ENCODE measurements around the gene ERGIC1. TPM values are rescaled to one million over a fixed set of nuclear protein-coding genes. Genes with fewer than 3 reads are reported as not detected.
A peak's percentile ranks its signal among the peaks of the same experiment; 100 is the strongest.

ERGIC1 gene
- total RNA-seq, 2 donors from 2014 or later = 34.0 to 35.7 TPM

DNA sequence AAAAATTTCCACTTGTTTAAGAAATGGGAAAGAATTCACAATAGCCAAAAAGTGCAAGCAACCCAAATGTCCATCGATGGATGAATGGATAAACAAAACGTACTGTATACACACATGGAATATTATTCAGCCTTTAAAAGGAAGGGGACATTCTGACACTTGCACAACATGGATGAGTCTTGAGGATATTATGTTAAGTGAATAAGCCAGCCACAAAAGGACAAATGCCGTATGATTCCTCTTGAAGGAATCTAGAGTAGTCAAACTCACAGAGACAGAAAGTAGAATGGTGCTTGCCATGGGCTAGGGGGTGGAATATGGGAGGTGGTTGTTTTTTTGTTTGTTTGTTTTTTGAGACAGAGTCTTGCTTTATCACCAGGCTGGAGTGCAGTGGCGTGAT lies 145.7 kb downstream of the ERGIC1 start:
- Mint-ChIP-seq H3K4me1 (peaks cover 4% of the 10 kb centered on the region), H3K9me3 (no peaks in the 10 kb centered on the region), H3K27ac (no peak overlapping the region), H3K27me3 (no peaks in the 10 kb centered on the region), H3K4me3 (no peak overlapping the region), H3K36me3 (ENCODE audit: low read depth) (peaks cover 13% of the 10 kb centered on the region)
- no peak for ATAC-seq (replicated peaks)

- Mint-ChIP-seq H3K4me1 (peaks cover 18% of the 10 kb centered on the region), H3K9me3 (no peaks in the 10 kb centered on the region), H3K27ac (no peak overlapping the region), H3K27me3 (no peaks in the 10 kb centered on the region), H3K4me3 (no peak overlapping the region), H3K36me3 (ENCODE audit: low read depth) (peaks cover 32% of the 10 kb centered on the region)
- no peak for ATAC-seq (replicated peaks)
Observed at GRCh38 chr5:172981931-172982330, 147.9 kb downstream of the ERGIC1 start.

DNA sequence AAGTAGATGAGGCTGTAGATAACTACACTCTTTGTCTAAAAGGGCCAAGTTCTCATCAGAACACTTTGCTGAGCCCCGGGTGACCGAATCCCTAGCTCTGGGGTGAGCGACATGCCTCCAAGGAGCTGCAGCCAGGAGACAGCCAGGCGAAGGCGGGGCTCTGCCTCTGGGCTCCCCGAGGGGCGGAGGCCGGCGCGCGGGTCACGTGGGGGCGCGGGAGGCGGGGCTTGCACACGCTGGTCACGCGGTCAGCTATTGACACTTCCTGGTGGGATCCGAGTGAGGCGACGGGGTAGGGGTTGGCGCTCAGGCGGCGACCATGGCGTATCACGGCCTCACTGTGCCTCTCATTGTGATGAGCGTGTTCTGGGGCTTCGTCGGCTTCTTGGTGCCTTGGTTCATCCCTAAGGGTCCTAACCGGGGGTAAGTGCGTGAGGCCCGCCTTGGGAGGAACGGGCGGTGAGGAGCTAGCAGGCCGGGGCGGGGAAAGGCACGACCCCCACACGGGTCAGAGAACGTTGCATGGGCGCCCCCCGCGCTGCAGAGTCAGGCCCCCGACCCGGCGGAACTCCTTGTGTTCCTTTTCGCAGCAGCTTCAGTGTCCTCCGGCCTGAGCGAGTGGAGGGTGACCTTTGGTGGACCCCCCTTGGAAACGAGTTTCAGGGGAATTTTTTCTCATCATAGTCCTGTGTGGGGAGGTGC lies 149.6 kb downstream of the ERGIC1 start, which contains the start of gene ATP6V0E1:
TSS of gene ATP6V0E1 (plus strand) at position 230 of the 702 bp plus-strand sequence. CDS start at position 320, 90 bp downstream.
- H3K36me3 Mint-ChIP-seq (ENCODE audit: low read depth) = peaks cover 50% of the 10 kb centered on the region
- peak within 1 kb of the TSS; percentile 98 for H3K27ac Mint-ChIP-seq
- no peaks in the 10 kb centered on the region for H3K9me3 Mint-ChIP-seq
- peaks cover 17% of the 10 kb centered on the region for H3K4me1 Mint-ChIP-seq
- peak within 1 kb of the TSS; percentile 86 for H3K4me3 Mint-ChIP-seq
- ATAC-seq (replicated peaks) = peak; percentile 93
- H3K27me3 Mint-ChIP-seq = no peaks in the 10 kb centered on the region

DNA sequence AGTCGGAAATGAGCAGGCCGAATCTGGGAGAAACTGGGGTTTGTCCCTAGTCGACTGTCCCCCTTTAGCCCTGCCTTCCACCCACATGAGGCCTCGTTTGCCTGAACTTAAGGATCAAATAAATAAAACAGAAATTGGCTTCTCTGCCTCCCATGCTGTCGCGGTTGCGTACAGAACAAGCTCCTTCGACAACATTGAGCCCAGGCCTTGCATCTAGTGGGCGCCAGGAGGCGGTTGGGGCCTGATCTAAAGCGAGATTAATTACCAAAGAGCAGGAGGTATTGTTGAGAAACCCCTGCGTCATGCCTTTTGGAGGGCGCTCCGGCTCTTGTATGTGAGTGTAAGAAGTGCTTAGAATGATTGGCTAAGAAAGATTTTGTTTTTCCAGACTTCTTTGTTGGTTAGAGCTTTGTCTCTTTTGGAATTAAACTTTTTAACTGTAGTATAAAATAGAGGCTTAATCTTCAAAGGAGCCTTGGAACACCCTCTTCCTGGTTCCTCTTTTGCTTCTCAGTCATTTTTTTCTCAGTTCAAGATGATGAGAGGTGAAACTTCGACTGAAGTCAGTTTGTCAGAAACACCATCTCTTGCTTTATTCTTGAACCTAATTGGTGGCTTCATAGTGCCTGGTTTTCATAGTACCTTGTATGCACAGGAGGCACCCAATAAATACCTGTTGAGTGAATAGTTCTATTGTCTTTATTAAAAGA lies 150.3 kb downstream of the ERGIC1 start:
- Mint-ChIP-seq H3K27me3 (no peaks in the 10 kb centered on the region), H3K27ac (peak overlapping the region; percentile 98), H3K36me3 (ENCODE audit: low read depth) (peaks cover 57% of the 10 kb centered on the region), H3K9me3 (no peaks in the 10 kb centered on the region), H3K4me1 (peaks cover 14% of the 10 kb centered on the region), H3K4me3 (peak overlapping the region; percentile 86)
- peak; percentile 75 for ATAC-seq (replicated peaks)

GRCh38 chr5:172985596-172985995 lies 151.5 kb downstream of the ERGIC1 start:
- Mint-ChIP-seq H3K9me3 (no peaks in the 10 kb centered on the region), H3K36me3 (ENCODE audit: low read depth) (peaks cover 65% of the 10 kb centered on the region), H3K27ac (peak overlapping the region; percentile 77), H3K4me1 (peaks cover 14% of the 10 kb centered on the region), H3K4me3 (peak overlapping the region; percentile 86), H3K27me3 (no peaks in the 10 kb centered on the region)
- no peak for ATAC-seq (replicated peaks)

GRCh38 chr5:172988276-172988675 lies 154.2 kb downstream of the ERGIC1 start:
- H3K4me3 Mint-ChIP-seq = no peak overlapping the region
- no peaks in the 10 kb centered on the region for H3K9me3 Mint-ChIP-seq
- H3K27ac Mint-ChIP-seq = no peak overlapping the region
- H3K27me3 Mint-ChIP-seq = no peaks in the 10 kb centered on the region
- ATAC-seq (replicated peaks) = no peak
- peaks cover 92% of the 10 kb centered on the region for H3K36me3 Mint-ChIP-seq (ENCODE audit: low read depth)
- H3K4me1 Mint-ChIP-seq = peaks cover 31% of the 10 kb centered on the region

GRCh38 chr5:172990776-172991175 lies 156.7 kb downstream of the ERGIC1 start:
- H3K27me3 Mint-ChIP-seq = no peaks in the 10 kb centered on the region
- peaks cover 97% of the 10 kb centered on the region for H3K36me3 Mint-ChIP-seq (ENCODE audit: low read depth)
- no peak overlapping the region for H3K4me3 Mint-ChIP-seq
- no peak overlapping the region for H3K27ac Mint-ChIP-seq
- H3K9me3 Mint-ChIP-seq = no peaks in the 10 kb centered on the region
- peaks cover 32% of the 10 kb centered on the region for H3K4me1 Mint-ChIP-seq
- no peak for ATAC-seq (replicated peaks)

GRCh38 chr5:172994405-172994804 lies 160.4 kb downstream of the ERGIC1 start:
- ATAC-seq (replicated peaks) = no peak
- Mint-ChIP-seq H3K27me3 (no peaks in the 10 kb centered on the region), H3K27ac (peak overlapping the region; percentile 13), H3K36me3 (ENCODE audit: low read depth) (peaks cover 97% of the 10 kb centered on the region), H3K9me3 (no peaks in the 10 kb centered on the region), H3K4me1 (peaks cover 24% of the 10 kb centered on the region), H3K4me3 (no peak overlapping the region)

GRCh38 chr5:172999372-172999973 lies 165.4 kb downstream of the ERGIC1 start:
- peaks cover 46% of the 10 kb centered on the region for H3K4me1 Mint-ChIP-seq
- ATAC-seq (replicated peaks) = peak; percentile 37
- no peaks in the 10 kb centered on the region for H3K27me3 Mint-ChIP-seq
- no peaks in the 10 kb centered on the region for H3K9me3 Mint-ChIP-seq
- H3K27ac Mint-ChIP-seq = peak overlapping the region; percentile 66
- peaks cover 81% of the 10 kb centered on the region for H3K36me3 Mint-ChIP-seq (ENCODE audit: low read depth)
- H3K4me3 Mint-ChIP-seq = no peak overlapping the region

DNA sequence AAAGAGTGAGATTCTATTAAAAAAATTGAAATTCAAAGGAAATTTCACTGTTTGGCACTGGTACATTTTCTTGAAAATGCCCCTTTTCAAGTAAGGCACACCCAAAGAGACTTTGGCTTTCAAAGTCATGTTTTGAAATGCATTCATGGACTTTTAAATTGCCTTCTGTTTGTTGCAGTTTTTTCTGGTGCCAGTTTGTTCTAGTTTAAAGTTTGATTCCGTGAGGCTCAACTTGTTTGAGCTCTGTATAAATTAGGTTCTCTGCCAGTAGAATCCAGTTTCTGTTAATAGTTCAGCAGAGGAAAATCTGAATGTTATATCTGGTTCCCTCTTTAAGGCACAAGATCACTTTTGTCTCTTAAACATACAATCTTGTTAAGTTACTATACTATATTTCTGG lies 165.9 kb downstream of the ERGIC1 start:
- H3K27ac Mint-ChIP-seq = peak overlapping the region; percentile 66
- H3K27me3 Mint-ChIP-seq = no peaks in the 10 kb centered on the region
- H3K4me1 Mint-ChIP-seq = peaks cover 51% of the 10 kb centered on the region
- no peak for ATAC-seq (replicated peaks)
- peaks cover 76% of the 10 kb centered on the region for H3K36me3 Mint-ChIP-seq (ENCODE audit: low read depth)
- H3K9me3 Mint-ChIP-seq = no peaks in the 10 kb centered on the region
- no peak overlapping the region for H3K4me3 Mint-ChIP-seq

- Mint-ChIP-seq H3K9me3 (no peaks in the 10 kb centered on the region), H3K27ac (peak overlapping the region; percentile 73), H3K27me3 (no peaks in the 10 kb centered on the region), H3K4me1 (peaks cover 52% of the 10 kb centered on the region), H3K4me3 (peak overlapping the region; percentile 53), H3K36me3 (ENCODE audit: low read depth) (peaks cover 63% of the 10 kb centered on the region)
- ATAC-seq (replicated peaks) = peak; percentile 85
Observed at GRCh38 chr5:173001229-173001841, 167.3 kb downstream of the ERGIC1 start.

Other genes with a start within 250 kb of the ERGIC1 start
- gene NEURL1B, start 193.0 kb upstream of the ERGIC1 start, total RNA-seq = 1 to 10 TPM in 1 of 2 donors, under 1 TPM in 1; 0.52 to 1.2 TPM
- gene DUSP1, start 63.1 kb upstream of the ERGIC1 start, total RNA-seq = 10 to 100 TPM; 18.3 to 24.6 TPM
- gene RPL26L1, start 125.2 kb downstream of the ERGIC1 start, total RNA-seq = 10 to 100 TPM; 31.8 to 64.9 TPM
- gene ATP6V0E1, start 149.5 kb downstream of the ERGIC1 start, total RNA-seq = 100 to 1,000 TPM; 123 to 163 TPM
- 10 to 100 TPM; 10.5 to 29.5 TPM for gene CREBRF, start 222.1 kb downstream of the ERGIC1 start, total RNA-seq